GM18519 (cell line): ENCODE data around the gene CYTH3.
"Not testable (repeated sequence)": the region's sequence is repeated elsewhere in the genome, so short reads cannot be mapped to it uniquely, and the experiment has no call there.

Experiments
- ATAC-seq: cut with Tn5 transposase; IDR thresholded peaks from one replicate; pipeline ENCODE4 v1.9.1; 2021; ENCODE audit warnings: mild to moderate bottlenecking, moderate library complexity; ENCODE audit not compliant: unreplicated experiment, low FRiP score

CYTH3 gene

DNA sequence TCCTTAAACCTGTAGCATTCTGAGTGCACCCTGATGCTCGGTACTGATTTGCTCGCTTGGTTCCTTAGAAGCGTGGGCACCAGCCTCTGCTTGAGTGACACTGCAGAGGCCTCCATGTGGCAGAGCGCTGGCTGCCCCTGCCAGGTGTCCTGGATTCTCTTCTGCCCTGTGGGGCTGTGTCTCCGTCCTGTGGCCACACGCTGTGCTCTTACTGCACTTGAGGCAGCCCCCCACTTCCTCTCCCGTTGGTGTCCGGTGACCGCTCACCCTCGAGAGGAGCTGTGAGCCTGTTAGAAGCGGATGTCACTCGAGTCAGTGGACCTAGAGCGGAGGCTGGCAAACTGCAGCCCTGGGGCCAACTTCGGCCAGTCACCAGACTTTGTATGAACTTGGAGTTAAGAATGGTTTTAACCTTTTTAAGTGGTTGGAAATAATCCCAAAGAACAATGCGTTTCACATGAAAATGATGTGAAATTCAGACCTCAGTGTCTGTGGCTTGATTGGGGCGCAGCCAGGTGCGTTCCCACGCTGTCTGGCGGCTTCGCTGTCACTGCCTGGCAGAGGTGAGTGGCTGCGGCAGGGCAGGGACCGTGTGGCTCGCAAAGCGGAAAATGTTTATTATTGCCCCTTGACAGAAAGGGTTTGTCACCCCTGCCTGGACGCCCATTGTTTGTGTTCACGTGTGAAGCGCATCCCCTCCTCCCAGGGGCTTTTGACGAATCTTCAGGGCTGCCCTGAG lies 114.6 kb downstream of the CYTH3 start:
- ATAC-seq = no peak

DNA sequence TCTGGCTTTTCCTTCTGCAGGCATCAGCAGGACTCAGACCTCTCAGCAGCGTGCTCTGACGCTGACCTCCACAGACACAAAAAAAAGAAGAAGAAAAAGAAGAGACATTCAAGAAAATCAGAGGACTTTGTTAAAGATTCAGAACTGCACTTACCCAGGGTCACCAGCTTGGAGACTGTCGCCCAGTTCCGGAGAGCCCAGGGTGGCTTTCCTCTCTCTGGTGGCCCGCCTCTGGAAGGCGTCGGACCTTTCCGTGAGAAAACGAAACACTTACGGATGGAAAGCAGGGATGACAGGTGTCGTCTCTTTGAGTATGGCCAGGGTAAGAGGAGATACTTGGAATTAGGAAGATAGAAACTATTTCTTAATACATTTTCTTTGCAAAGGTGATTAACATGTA lies 115.7 kb downstream of the CYTH3 start:
- no peak for ATAC-seq

DNA sequence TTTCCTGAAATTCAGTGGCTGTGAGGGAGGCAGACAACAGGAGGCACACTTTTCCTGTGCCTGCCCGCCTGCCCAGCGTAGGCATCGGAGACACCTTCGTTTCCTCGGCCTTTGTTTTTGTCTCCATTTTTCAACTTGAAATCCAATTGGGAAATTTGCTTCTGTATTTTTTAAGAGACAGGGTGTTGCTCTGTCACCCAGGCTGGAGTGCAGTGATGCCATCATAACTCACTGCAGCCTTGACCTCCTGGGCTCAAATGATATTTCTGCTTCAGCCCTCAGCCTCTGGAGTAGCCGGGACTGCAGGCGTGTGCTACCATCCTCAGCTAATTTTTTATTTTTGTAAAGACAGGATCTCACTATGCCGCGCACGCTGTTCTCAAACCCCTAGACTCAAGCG lies 116.8 kb downstream of the CYTH3 start:
- no peak for ATAC-seq

DNA sequence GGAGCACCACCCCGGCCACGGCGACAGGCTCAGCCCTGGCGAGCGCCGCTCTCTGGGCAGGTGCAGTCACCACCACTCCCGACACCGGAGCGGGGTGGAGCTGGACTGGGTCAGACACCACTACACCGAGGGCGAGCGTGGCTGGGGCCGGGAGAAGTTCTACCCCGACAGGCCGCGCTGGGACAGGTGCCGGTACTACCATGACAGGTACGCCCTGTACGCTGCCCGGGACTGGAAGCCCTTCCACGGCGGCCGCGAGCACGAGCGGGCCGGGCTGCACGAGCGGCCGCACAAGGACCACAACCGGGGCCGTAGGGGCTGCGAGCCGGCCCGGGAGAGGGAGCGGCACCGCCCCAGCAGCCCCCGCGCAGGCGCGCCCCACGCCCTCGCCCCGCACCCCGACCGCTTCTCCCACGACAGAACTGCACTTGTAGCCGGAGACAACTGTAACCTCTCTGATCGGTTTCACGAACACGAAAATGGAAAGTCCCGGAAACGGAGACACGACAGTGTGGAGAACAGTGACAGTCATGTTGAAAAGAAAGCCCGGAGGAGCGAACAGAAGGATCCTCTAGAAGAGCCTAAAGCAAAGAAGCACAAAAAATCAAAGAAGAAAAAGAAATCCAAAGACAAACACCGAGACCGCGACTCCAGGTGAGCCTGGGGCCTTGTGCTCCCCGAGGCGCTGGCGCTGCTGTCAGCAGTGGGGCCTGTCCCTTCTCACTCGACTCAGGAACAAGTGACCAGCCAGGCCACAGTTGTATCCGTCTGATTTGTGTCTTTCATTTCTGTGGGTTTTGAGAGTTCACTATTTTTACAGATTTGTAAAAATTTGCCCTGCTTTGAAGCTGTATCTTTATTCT lies 117.7 kb downstream of the CYTH3 start:
- ATAC-seq = no peak

DNA sequence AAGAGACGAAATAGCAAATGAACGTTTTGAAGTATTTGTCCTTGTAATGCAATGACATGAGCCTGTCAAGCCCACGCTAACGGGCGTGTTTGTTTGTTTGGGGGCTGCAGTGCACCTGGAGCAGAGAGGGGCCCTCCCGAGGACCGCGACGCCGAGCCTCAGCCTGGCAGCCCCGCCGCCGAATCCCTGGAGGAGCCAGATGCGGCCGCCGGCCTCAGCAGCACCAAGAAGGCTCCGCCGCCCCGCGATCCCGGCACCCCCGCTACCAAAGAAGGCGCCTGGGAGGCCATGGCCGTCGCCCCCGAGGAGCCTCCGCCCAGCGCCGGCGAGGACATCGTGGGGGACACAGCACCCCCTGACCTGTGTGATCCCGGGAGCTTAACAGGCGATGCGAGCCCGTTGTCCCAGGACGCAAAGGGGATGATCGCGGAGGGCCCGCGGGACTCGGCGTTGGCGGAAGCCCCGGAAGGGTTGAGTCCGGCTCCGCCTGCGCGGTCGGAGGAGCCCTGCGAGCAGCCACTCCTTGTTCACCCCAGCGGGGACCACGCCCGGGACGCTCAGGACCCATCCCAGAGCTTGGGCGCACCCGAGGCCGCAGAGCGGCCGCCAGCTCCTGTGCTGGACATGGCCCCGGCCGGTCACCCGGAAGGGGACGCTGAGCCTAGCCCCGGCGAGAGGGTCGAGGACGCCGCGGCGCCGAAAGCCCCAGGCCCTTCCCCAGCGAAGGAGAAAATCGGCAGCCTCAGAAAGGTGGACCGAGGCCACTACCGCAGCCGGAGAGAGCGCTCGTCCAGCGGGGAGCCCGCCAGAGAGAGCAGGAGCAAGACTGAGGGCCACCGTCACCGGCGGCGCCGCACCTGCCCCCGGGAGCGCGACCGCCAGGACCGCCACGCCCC lies 118.5 kb downstream of the CYTH3 start:
- no peak for ATAC-seq

DNA sequence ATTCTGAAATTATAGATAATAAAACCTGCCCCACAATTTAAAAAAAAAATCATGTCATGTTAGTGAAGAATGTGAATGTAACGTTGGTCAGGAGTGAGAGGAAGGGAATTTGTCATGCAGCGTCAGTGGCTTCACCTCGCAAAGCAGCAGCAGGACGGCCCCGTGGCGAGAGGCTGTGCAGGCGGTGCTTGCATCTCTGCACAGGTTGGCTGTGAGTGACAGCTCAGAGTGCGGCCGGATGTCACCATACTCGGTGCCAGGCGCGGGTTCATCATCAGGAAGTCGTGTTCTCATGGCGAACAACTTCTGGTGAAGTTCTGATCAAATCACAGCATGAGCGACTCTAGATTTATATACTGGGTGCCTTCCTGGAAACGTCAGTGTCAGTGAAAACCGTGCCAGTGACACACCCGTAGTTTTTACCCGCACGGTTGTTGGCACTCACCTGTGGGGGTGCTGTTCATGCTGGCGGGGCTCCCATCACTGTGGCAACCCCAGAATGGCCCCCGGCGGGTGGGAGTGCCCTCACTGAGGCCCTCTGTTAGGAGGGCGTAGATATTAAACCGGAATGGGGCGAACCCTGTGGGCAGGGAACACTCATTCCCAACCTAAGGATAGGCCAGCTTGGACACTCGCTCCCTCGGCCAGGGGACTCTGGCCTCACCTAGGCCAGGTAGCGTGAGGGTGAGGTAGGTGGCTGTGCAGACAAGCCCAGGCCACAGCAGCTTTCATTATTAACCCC lies 120.3 kb downstream of the CYTH3 start:
- no peak for ATAC-seq

DNA sequence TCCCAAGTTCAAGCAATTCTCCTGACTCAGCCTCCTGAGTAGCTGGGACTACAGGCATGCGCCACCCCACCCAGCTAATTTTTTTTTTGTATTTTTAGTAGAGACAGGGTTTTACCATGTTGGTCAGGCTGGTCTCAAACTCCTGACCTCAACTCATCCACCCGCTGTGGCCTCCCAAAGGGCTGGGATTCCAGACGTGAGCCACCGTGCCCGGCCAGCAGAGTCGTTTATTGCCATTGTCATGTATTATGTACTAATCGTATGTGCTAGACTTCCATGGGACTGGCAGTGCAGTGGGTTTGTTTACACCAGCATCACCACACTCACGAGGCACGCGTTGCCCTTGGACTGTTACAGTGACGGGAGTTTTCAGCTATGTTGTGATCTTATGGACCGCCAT lies 120.9 kb downstream of the CYTH3 start:
- ATAC-seq = not testable (repeated sequence)

DNA sequence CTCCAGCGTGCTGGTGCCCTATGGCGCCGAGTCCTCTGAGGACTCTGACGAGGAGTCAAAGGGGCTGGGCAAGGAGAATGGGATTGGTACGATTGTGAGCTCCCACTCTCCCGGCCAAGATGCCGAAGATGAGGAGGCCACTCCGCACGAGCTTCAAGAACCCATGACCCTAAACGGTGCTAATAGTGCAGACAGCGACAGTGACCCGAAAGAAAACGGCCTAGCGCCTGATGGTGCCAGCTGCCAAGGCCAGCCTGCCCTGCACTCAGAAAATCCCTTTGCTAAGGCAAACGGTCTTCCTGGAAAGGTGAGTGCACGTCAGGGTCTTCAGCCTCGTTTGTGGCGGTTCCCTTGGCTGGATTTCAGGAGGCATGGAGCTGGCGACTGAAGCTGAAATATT lies 122.4 kb downstream of the CYTH3 start:
- ATAC-seq = no peak

DNA sequence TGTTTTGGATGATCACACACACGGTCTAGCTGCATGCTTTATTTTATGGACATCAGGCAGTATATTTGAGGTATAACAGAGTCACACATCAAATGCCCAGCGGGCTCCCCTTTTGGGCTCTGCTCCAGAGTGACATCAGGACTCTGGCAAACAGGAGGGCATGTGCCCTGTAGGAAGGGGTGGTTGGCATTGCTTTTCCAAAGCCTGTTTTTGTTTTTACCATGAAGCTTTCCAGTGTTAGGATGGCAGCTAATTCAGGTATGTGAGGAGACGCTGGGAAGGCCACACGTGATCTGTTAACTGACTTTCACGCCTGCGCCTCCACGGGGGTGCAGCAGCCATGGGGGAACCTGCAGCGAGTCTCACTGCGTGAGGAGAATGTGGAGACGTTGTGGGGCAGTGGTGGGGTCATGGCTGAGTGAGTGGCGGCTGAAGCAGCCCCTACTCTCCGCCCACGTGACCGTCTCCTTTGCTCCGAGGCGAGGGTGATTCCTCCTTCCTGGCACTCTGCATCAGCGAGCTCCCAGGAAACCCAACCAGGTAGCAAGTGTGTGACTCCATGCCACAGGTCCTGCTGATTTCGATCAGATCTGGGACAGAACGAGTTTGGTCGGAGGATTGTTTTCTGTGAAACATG lies 123.6 kb downstream of the CYTH3 start:
- no peak for ATAC-seq

DNA sequence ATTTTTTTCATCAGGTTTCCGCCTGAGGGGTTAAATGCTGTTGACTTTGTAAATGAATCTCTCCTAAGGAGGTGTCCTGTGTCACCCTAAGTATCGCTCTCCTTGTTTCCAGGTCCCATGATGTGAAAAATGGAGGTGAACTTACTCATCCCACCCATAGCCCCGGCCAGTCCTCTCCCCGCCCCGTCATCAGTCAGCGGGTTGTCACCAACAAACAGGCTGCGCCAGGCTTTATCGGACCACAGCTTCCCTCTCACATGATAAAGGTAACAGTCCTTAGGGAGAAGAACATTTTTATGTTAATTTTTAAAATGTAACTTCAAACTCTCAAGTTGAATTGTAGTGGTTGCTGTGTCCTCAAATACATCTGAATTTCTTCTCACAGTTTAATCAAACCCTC lies 124.8 kb downstream of the CYTH3 start:
- no peak for ATAC-seq

DNA sequence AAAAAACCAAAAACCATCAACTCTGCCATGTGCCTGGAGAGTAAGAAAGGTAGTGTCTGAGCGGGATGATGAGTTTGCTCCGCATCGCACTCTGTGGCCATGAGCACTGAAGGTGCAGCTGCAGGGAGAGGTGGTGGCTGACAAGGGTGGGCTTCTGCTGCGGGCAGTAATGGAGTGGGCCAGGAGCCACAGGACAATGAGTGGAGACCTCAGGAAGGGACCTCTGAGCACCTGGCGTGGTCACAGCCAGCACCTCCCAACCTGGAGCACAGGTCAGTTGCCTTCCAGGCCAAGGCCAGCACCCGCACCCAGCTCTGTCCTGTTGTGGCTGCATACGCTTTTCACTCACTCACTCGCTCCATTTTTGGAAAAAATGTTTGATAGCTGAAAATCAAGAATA lies 125.8 kb downstream of the CYTH3 start:
- no peak for ATAC-seq

DNA sequence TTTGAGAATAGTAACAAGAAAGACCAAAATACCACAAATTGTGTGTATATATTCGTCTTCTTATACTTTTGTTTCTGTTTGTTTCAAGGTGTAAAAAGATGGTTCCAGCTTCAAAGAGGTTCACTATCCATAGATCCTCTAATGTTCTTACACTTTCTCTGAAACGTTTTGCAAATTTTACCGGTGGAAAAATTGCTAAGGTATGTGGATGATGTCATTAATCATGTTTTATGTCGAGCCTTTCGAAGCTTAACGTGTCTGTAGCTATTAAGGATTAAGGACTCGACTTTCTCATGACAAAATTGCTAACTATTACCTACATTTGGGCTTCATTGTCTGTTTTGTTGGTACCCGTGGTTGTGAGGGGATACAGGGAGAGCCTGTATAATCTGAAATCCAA lies 128.4 kb downstream of the CYTH3 start:
- ATAC-seq = no peak

DNA sequence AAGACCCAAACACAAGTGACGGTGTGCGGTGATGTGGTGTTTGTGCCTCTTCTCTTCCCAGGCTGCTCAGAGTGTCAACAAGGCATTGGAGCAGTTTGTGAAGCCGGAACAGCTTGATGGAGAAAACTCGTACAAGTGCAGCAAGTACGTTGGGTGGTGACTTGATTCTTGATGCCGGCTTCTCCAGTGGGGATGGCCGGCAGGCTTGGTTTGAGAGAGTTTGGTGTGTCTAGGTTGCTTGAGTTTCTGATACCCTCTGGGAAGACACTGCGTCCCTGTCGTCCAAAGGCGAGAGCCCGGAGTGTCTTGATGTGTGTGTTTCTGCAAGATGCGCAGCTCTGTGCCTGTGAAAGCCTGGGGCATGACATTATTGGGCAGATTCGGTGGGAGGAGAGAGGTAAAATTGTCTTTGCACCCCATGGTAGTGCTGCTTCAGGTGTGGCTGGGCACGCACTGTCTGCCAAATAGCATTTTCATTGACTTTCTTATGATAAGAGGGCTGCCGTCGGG lies 129.5 kb downstream of the CYTH3 start:
- no peak for ATAC-seq

DNA sequence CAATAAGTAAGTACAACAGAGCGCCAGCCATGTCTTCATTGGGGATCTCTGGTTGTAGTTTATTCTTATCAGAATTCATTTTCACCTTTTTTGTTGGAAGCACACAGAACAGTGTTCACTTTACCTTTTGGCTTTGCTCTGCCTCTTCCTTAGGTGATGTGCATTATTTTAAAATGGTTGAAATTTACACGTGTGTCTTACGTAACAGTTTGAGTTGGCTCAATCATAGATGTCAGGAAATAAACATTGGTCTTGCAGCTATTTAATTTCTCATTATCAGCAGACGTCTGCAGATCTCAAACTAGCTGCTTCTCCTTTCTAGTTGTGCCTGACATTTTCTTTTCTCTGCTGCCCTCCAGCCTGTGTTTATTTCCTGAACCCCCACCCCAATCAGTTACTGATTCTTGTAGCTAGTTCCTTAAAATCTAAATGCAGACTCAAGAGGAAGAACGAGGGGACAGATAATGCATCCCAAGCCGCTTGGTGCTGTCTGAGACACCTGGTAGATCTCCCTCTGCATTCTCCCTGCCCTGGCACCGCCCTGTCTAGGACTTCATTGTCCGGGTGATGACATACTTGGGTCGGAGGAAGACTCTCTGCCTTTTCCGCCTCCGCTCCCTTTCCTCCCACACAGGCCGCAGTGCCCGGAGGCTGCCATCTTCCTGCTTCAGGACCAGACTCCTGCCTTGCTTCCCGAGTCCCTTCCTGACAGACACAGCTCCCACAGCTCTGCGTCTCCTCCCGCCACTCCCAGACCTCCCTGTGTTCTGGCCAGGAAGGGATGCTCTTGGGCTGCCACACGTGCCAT lies 133.0 kb downstream of the CYTH3 start:
- ATAC-seq = no peak

DNA sequence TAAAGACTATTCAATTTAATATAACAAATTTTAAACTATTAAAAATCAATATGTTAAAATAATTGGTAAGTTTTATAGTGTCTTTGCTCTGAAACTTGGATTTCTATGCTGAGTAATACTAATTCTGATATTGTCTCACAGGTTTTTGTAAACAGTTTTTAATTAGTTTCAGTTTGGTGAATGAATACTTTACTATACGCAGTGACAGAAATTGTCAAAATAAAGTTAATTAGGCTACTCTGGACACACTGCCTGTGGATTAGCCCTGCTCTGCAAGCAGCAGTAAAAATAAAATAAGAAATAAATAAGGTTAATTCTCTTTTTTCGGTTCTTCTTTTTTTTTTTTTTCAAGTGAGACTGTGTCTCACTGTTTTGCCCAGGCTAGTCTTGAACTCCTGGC lies 135.9 kb downstream of the CYTH3 start:
- ATAC-seq = no peak

DNA sequence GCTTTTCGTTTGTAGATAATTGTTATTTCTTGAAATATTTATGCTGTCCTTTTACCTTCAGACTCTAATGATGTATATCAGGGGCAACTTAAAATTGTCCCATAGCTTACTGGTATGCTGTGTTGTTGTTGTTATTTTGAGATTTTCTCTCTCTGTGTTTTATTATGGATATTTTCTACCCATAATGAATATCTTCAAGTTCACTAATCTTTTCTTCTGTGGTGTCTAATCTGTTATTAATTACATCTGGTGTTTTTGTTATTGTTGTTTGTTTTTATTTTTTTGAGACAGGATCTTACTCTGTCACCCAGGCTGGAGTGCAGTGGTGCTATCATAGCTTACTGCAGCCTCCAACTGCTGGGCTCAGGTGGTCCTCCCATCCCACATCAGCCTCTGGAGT lies 139.2 kb downstream of the CYTH3 start:
- no peak for ATAC-seq

DNA sequence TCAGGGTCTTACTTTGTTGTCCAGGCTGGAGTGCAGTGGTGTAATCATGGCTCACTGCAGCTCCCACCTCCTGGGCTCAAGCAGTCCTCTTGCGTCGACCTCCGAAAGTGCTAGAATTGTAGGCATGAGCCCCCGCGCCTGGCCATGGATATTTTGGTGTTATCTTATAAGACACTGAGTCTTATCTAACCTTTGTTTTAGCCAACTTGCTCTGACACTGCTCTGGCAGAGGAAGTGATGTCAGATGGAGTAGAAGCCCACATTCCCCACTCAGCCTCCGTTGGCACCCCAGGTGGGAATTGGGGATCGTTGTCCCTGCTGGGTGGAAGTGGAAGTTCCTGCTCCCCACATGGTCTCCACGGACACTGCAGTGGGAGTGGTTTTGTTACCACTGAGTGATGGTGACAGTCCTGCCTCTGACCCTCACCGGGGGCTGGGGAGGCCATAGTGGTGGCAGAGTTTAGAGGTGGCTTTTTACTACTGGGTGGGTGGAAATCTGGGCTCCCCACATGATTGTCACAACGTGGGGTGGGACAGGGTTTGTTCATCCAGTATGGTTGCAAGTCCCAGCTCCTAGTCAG lies 142.3 kb downstream of the CYTH3 start:
- no peak for ATAC-seq

DNA sequence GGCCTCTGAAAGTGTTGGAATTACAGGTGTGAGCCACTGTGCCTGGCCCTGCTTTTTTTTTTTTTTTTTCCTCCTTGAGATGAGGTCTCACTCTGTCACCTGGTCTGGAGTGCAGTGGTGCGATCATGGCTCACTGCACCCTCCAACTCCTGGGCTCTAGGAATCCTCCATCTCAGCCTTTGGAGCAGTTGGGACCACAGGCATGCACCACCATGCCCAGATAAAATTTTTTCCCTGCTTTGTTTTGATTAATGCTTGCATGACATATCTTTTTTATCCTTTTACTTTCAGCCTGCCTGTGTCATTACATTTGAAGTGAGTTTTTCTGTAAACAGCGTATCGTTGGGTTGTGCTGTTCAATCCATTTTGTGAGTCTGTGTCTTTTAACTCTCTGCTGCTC lies 144.2 kb downstream of the CYTH3 start:
- ATAC-seq = no peak

DNA sequence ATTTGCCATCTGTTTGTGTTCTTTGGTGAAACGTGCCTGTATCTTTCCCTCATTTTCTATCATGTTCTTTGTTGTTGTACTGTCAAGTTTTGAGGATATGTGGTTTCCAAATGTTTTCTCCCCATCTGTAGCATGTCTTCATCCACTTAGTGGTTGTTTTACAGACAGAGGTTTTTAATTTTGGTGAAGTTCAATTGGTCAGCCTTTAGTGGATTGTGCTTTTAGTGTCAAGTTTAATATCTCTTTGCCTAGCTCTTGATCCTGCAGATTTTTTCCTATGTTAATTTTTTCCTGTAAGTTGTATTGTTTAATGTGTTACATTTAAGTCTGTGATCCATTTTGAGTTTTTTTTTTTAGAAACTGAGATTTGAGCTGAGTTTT lies 145.3 kb downstream of the CYTH3 start:
- no peak for ATAC-seq
